K562 (cell line): Measurements from ENCODE around the gene ACTR1B. TPM values are rescaled to one million over a fixed set of nuclear protein-coding genes. Genes with fewer than 3 reads are reported as not detected.

Source experiments
- ATAC-seq: fragments of 200-7000 bp; cut with Tn5 transposase; 3 replicates; pipeline ENCODE4 v1.9.1; 2020; ENCODE audit warnings: moderate library complexity
- BruUV-seq: library from RNA; stranded (reverse); fragments of 400-500 nt; replicated peaks from 2 replicates; lab custom pipeline; 2021; lab: Mats Ljungman, UMichigan
- CTCF ChIA-PET: fragments of 300-600 bp; formaldehyde crosslinking; extraction: SDS; loops from one replicate; lab custom pipeline; 2021; ENCODE audit warnings: low intra/inter-chr PET ratio; lab: Yijun Ruan, JAX
- POLR2A ChIA-PET: fragments of 300-600, 350-650 bp; sonication (Branson Sonifier 250); formaldehyde crosslinking; extraction: SDS; loops from one replicate; lab custom pipeline; 2021; ENCODE audit warnings: antibody characterized with exemption, inconsistent platforms; lab: Yijun Ruan, JAX
- DNase-seq, 4 experiments: peaks; one replicate each; pipeline versions ENCODE4 v3.0.0 to v3.0.0-alpha.2; 2011 to 2018; ENCODE audit warnings: low spot score in 3 of 4, mixed read lengths in 3 of 4; ENCODE audit errors: extremely low read depth in 1 of 4
- FAIRE-seq: peaks from 2 replicates; lab custom pipeline; 2011; peaks lifted over from hg19 to GRCh38; lab: Jason Lieb, UNC
- H2AFZ ChIP-seq: 2 replicates; pipeline ENCODE4 v1.6.0; 2011; ENCODE audit warnings: low read depth, low read length, control low read depth, inconsistent platforms
- H3K27ac ChIP-seq: fragments of 200-600 bp; 3 replicates; pipeline ENCODE4 v1.8.0; 2011; ENCODE audit warnings: low read depth, mild to moderate bottlenecking, control low read depth, inconsistent platforms, low read length, moderate library complexity, mixed read lengths; ENCODE audit errors: extremely low read depth
- H3K27me3 ChIP-seq, 2 experiments: fragments of 300-600 bp in 1 of 2; 2 replicates in 1 of 2; 3 replicates in 1 of 2; pipeline versions ENCODE4 v1.6.0 to v1.8.0; 2011; ENCODE audit warnings: inconsistent platforms in 2 of 2, low read length in 2 of 2, mild to moderate bottlenecking in 1 of 2, mixed read lengths in 1 of 2, moderate library complexity in 1 of 2; ENCODE audit not compliant: control insufficient read depth in 2 of 2, insufficient read depth in 2 of 2
- H3K36me3 ChIP-seq: fragments of 300-600 bp; 3 replicates; pipeline ENCODE4 v1.8.0; 2011; ENCODE audit warnings: mild to moderate bottlenecking, low read length, inconsistent platforms; ENCODE audit not compliant: control insufficient read depth, insufficient read depth
- H3K4me1 ChIP-seq, 2 experiments: fragments of 200-600 bp in 1 of 2; replicated peaks in 1 of 2; 2 replicates in 1 of 2; 3 replicates in 1 of 2; pipeline versions ENCODE4 v1.5.1 to v1.8.0; 2011; ENCODE audit warnings: inconsistent platforms in 2 of 2, low read length in 2 of 2, mild to moderate bottlenecking in 1 of 2, mixed read lengths in 1 of 2, moderate library complexity in 1 of 2; ENCODE audit not compliant: control insufficient read depth in 2 of 2, insufficient read depth in 2 of 2
- H3K4me2 ChIP-seq: 2 replicates; pipeline ENCODE4 v1.6.1; 2011; ENCODE audit warnings: low read length, control low read depth, inconsistent platforms, mixed read lengths; ENCODE audit not compliant: insufficient read depth
- H3K4me3 ChIP-seq: fragments of 200-600 bp; sonication (generic), shearing (Covaris generic); 2 replicates; pipeline ENCODE4 v1.5.1; 2016; ENCODE audit warnings: control low read depth, inconsistent platforms
- H3K79me2 ChIP-seq: fragments of 200-600 bp; 3 replicates; pipeline ENCODE4 v1.8.0; 2011; ENCODE audit warnings: low read length, inconsistent platforms; ENCODE audit not compliant: control insufficient read depth, insufficient read depth
- H3K9ac ChIP-seq, 2 experiments: 2 replicates each; pipeline versions ENCODE4 v1.6.0 to v1.6.1; 2011; ENCODE audit warnings: low read depth in 2 of 2, low read length in 2 of 2, control low read depth in 1 of 2, inconsistent platforms in 1 of 2, mild to moderate bottlenecking in 1 of 2, mixed read lengths in 1 of 2; ENCODE audit not compliant: insufficient read depth in 1 of 2
- H3K9me1 ChIP-seq: one replicate; pipeline ENCODE4 v1.6.0; 2011; ENCODE audit warnings: inconsistent platforms, mild to moderate bottlenecking, low read length, moderate library complexity; ENCODE audit not compliant: control insufficient read depth, insufficient read depth
- H3K9me3 ChIP-seq: replicated peaks from 2 replicates; pipeline ENCODE4 v1.5.1; 2011; ENCODE audit warnings: low read depth, low read length, inconsistent platforms; ENCODE audit not compliant: control insufficient read depth, insufficient read depth
- H4K20me1 ChIP-seq: replicated peaks from 2 replicates; pipeline ENCODE4 v1.6.1; 2011; ENCODE audit warnings: low read length, inconsistent platforms, mixed read lengths; ENCODE audit not compliant: control insufficient read depth, insufficient read depth
- ATF4 ChIP-seq: fragments of 450-650 bp; formaldehyde crosslinking; IDR thresholded peaks from 2 replicates; pipeline ENCODE4 v1.4.0; 2022; ENCODE audit warnings: mild to moderate bottlenecking, moderate library complexity
- IRF9 ChIP-seq: fragments of 450-650 bp; IDR thresholded peaks from 2 replicates; pipeline ENCODE4 v1.6.1; 2016; ENCODE audit warnings: missing biosample characterization, missing genetic modification characterization
- NFIC ChIP-seq: fragments of 450-650 bp; IDR thresholded peaks from 2 replicates; pipeline ENCODE4 v1.6.1; 2017; ENCODE audit warnings: mild to moderate bottlenecking, inconsistent platforms
- RBFOX2 ChIP-seq: fragments of 200-400 bp; formaldehyde crosslinking; IDR thresholded peaks from 2 replicates; pipeline ENCODE4 v1.6.1; 2017; ENCODE audit warnings: low read depth, mild to moderate bottlenecking, low read length, moderate library complexity
- WGBS: fragments of 100-300 bp; shearing (Covaris generic); methylation state at CpG from one replicate; pipeline ENCODE4 v1.1.6; 2016; ENCODE audit warnings: low coverage, mixed read lengths; ENCODE audit not compliant: insufficient coverage; ENCODE audit errors: missing lambda C conversion rate; 5-methylcytosine and 5-hydroxymethylcytosine counted together
- in situ Hi-C: fragments of 300-500 bp; cut with MboI; formaldehyde crosslinking; loops from 4 replicates; pipeline ENCODE4 v1.15.0; 2018; ENCODE audit warnings: inconsistent platforms, mixed read lengths
- intact Hi-C: fragments of 100-400 bp; cut with micrococcal nuclease; formaldehyde crosslinking; loops from 2 replicates; pipeline ENCODE4 v1.14.2; 2022
- polyA plus RNA-seq, 8 experiments: library from polyadenylated mRNA; depleted of rRNA in 4 of 8; stranded (reverse) in 5 of 8; unstranded in 3 of 8; fragments of >200 nt; fragmentation: Nextera tagmentation in 2 of 8; fragmentation: Illumina TruSeq in 1 of 8; extraction: Ambion mirVana in 2 of 8; extraction: Trizol in 1 of 8; gene quantifications; 2 replicates each; pipeline versions ENCODE4 v1.2.1 to v1.2.3, GENCODE V29; 2011 to 2014; ENCODE audit warnings: inconsistent platforms in 1 of 8, missing spikeins in 1 of 8
- total RNA-seq, 7 experiments: library from RNA; depleted of rRNA in 6 of 7; stranded (reverse); fragments of >200 nt in 6 of 7; fragmentation: Illumina TruSeq in 2 of 7; extraction: Trizol in 2 of 7; gene quantifications; 2 replicates each; pipeline versions ENCODE4 v1.2.1 to v1.2.3, GENCODE V29; 2011 to 2021; ENCODE audit warnings: low replicate concordance in 1 of 7
- TF ChIP-seq, protein P1 (sequence below): fragments of 250-450 bp; sonication (Bioruptor Pico); IDR thresholded peaks from 2 replicates; pipeline ENCODE4 v1.4.0; 2020; ENCODE audit warnings: borderline replicate concordance

ACTR1B gene
- total and polyA plus RNA-seq, 9 of the 15 experiments (the other 6 are each of a cell fraction or from before 2014, with no cell fraction given), result 0.49 to 42.3 (median 22.5) TPM

DNA sequence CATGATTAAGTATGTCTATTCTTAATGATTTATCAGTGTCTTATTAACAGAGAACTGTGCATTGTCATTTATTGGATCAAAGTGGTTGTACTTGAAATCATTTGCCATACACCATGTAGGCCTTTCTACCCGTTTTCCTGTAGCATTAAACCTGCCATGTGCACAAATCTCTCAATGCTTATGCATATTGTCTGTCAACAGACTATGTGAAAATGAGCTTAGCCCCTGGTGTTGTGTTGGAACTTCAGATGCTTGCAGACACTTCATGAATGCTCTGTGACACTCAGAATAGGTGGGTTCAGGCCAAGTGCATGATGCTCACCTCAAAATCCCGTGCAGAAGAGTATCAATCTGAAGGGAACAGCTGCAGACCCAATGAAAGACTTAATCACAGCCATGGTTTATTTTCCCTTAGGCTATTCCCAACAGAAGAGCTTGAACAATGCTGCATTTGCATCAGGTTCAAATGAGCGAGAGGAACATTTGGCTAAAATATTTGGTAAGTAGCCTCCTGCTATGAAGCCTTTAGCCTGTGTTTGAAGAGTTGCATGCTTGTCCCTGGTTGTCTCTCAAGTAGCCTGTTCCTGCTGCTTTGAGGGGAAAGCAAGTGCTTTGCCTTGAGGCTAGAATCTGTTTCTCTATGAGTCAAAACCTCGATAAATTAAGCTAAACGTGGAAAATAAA is 11.7 kb upstream of the ACTR1B start:
- Histone ChIP-seq H3K9me1 (no peaks in the 10 kb centered on the region), H4K20me1 (no peaks in the 10 kb centered on the region), H3K27me3 (no peaks in the 10 kb centered on the region), H3K9ac (no peak overlapping the region), H3K27ac (no peak overlapping the region), H3K4me1 (peaks cover 11 to 26% of the 10 kb centered on the region in 2 experiments), H3K79me2 (no peaks in the 10 kb centered on the region), H2AFZ (no peak overlapping the region), H3K9me3 (no peaks in the 10 kb centered on the region), H3K4me3 (no peak overlapping the region), H3K36me3 (no peaks in the 10 kb centered on the region), H3K4me2 (no peak overlapping the region)
- TF ChIP-seq, protein P1, sequence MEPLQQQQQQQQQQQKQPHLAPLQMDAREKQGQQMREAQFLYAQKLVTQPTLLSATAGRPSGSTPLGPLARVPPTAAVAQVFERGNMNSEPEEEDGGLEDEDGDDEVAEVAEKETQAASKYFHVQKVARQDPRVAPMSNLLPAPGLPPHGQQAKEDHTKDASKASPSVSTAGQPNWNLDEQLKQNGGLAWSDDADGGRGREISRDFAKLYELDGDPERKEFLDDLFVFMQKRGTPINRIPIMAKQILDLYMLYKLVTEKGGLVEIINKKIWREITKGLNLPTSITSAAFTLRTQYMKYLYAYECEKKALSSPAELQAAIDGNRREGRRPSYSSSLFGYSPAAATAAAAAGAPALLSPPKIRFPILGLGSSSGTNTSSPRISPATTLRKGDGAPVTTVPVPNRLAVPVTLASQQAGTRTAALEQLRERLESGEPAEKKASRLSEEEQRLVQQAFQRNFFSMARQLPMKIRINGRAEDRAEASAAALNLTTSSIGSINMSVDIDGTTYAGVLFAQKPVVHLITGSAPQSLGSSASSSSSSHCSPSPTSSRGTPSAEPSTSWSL, result no peak
- no peak for TF ChIP-seq RBFOX2
- TF ChIP-seq ATF4 (CRISPR knock-in tag), result no peak
- no peak for TF ChIP-seq IRF9 (tag)
- TF ChIP-seq NFIC, result no peak
- ATAC-seq (no peak), DNase-seq (no peak), FAIRE-seq (no peak)
- 34% methylated on average over 5 of the region's 5 CpGs for WGBS
- CTCF ChIA-PET, result no interaction called here
- in situ Hi-C loops, result no loop called here
- intact Hi-C loops, result no loop called here
- POLR2A ChIA-PET, result interaction anchor here (3.4 kb wide), 1 partner anchor 10 kb away, joined by 15 read pairs; the partner anchor contains the start of gene ACTR1B
- no TSS peak for BruUV-seq
